Mononuclear cell (primary cell): ENCODE data around the gene TBC1D22A. TPM values are rescaled to one million over a fixed set of nuclear protein-coding genes. Genes with fewer than 3 reads are reported as not detected.

Experiments used
- H3K27me3 ChIP-seq: 2 replicates; pipeline ENCODE4 v1.6.0; 2011; ENCODE audit warnings: low read length, control low read depth; ENCODE audit not compliant: insufficient read depth
- H3K4me1 ChIP-seq: 2 replicates; pipeline ENCODE4 v1.5.1; 2011; ENCODE audit warnings: mild to moderate bottlenecking, low read length, control low read depth; ENCODE audit not compliant: insufficient read depth
- H3K4me3 ChIP-seq: 2 replicates; pipeline ENCODE4 v1.5.1; 2011; ENCODE audit warnings: mild to moderate bottlenecking, low read length, moderate library complexity
- H3K9me3 ChIP-seq: 2 replicates; pipeline ENCODE4 v1.5.1; 2011; ENCODE audit warnings: low read depth, mild to moderate bottlenecking, control low read depth, low read length
- total RNA-seq: library from RNA; depleted of rRNA; stranded (reverse); fragments of >200 nt; gene quantifications from one replicate; pipeline ENCODE4 v1.2.3, GENCODE V29; 2012

Gene TBC1D22A
- total RNA-seq, 1 donor = 14.1 TPM

GRCh38 chr22:47120399-47120798, 357.9 kb downstream of the TBC1D22A start:
- H3K4me1 ChIP-seq = no peaks in the 10 kb centered on the region
- H3K4me3 ChIP-seq = no peak overlapping the region
- no peaks in the 10 kb centered on the region for H3K9me3 ChIP-seq
- H3K27me3 ChIP-seq = no peaks in the 10 kb centered on the region

GRCh38 chr22:47121791-47122190, 359.3 kb downstream of the TBC1D22A start:
- no peaks in the 10 kb centered on the region for H3K9me3 ChIP-seq
- no peaks in the 10 kb centered on the region for H3K27me3 ChIP-seq
- H3K4me3 ChIP-seq = no peak overlapping the region
- no peaks in the 10 kb centered on the region for H3K4me1 ChIP-seq

DNA sequence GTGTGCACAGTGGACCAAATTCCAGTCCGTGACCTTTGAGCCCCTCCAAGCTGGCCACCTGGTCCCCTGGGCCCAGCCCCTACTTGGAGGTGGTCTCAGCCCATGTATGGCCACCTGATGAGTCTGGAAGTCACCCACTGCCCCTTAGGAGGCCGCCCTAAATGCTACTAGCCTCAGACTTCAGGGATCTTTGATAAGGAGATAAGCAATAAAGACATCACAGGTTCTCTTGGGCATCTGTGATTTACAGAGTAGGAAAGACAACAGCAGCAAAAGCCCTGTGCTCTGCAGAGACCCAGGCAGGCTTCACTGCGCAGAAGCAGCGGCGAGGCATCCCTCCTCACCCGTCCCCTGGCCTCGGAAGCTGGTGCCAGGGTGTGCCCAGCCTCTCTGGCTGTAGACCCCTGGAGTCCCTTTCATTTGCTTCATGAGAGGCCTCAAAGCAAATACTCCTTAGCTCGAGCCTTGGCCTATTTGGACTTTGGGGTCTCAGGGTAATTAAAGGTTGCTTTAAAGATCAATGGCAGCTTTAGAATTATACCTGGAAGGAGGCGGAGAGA, 360.1 kb downstream of the TBC1D22A start:
- Histone ChIP-seq H3K4me1 (no peaks in the 10 kb centered on the region), H3K27me3 (no peaks in the 10 kb centered on the region), H3K4me3 (no peak overlapping the region), H3K9me3 (no peaks in the 10 kb centered on the region)

GRCh38 chr22:47123006-47123826, 360.8 kb downstream of the TBC1D22A start:
- Histone ChIP-seq H3K4me1 (no peaks in the 10 kb centered on the region), H3K4me3 (no peak overlapping the region), H3K27me3 (no peaks in the 10 kb centered on the region), H3K9me3 (no peaks in the 10 kb centered on the region)

DNA sequence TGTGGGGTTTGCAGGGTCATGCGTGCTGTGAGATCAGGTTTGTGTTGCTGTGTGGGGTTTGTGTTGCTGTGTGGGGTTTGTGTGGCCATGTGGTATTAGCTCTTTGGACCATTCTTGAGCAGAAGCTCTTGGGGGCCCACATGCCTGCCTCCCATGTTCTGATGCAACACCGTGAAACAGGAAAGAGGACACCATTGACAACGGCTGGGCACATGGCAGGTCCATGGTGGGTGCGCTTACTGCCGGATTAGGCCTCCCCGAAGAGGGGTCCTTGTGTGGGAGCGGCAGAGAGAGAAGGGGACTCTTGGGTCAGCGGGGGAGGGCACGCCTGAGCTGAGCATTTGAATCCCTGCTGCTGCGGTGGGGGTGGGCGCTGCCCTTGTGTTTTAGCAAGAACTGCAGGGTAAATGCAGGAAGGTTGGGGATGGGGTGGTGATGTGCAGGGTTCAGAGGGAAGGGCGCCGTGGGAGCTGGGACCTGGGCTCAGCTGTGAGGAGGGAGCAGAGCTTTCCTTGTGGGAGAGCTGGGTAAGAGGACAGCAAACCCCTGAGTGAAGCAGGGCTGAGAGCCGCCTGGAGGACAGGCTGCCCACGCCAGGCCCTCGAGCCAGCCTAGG, 361.5 kb downstream of the TBC1D22A start:
- H3K4me1 ChIP-seq = no peaks in the 10 kb centered on the region
- no peaks in the 10 kb centered on the region for H3K9me3 ChIP-seq
- no peak overlapping the region for H3K4me3 ChIP-seq
- no peaks in the 10 kb centered on the region for H3K27me3 ChIP-seq

DNA sequence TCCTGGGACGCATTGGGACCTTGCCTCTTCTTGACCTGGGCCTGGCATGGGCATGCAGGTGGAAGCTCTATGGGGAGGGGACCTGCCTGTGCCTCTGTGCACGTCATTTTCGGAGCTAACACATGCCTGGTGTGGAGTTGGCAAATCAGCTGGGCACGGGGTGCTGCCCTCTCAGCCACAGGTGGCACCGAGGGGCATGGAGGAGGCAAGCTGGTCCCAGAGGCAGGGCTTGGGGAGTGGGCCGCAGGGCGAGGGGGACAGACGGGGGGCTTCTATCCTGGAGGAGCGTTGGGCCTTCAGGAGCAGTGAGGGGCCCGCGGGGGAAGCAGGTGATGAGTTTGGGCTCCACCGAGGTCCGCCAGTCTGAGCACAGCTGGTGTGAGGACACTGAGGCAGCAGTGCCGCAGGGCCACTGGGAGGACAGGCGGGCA, 362.0 kb downstream of the TBC1D22A start:
- no peaks in the 10 kb centered on the region for H3K9me3 ChIP-seq
- H3K4me3 ChIP-seq = no peak overlapping the region
- H3K4me1 ChIP-seq = no peaks in the 10 kb centered on the region
- H3K27me3 ChIP-seq = no peaks in the 10 kb centered on the region

DNA sequence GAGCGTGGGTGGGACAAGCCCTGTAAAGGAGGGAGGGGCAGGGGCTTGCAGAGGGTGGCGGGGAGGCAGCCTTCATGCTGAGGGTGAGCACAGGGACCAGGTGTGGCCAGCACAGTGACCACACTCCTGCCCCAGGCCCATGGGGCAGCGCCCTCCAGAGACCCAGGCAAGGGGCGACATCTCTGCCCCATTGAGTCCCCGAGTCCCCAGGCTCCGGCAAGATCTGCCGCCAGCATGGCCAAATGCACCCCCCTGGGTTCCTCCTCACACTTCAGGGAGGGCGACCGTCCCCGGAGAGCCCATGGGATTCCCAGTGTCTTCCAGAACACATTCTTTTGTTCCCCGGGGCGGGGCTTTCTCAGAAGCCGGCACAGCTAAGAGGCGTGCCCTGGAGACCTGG, 362.5 kb downstream of the TBC1D22A start:
- H3K27me3 ChIP-seq = no peaks in the 10 kb centered on the region
- H3K4me1 ChIP-seq = no peaks in the 10 kb centered on the region
- H3K4me3 ChIP-seq = no peak overlapping the region
- no peaks in the 10 kb centered on the region for H3K9me3 ChIP-seq

DNA sequence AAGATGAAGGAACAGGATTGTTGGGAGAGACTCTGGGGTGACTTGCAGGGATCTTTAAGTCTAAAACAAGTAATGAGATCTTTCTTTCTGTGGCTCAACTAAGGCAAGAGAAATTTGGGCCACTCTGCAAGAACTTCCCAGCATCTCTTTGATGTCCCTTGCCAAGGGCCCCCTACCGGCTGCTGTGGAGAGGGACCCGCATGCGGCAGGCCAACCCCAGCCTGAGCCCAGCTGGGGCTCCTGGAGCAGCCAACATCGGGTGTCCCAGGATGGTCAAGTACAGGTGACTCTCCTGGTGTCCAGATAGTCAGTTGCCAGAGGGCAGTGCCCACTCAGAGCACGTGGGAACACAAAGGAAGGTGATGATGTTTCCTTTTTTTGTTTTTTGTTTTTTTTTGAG, 363.2 kb downstream of the TBC1D22A start:
- no peaks in the 10 kb centered on the region for H3K27me3 ChIP-seq
- H3K9me3 ChIP-seq = no peaks in the 10 kb centered on the region
- H3K4me3 ChIP-seq = no peak overlapping the region
- no peaks in the 10 kb centered on the region for H3K4me1 ChIP-seq

DNA sequence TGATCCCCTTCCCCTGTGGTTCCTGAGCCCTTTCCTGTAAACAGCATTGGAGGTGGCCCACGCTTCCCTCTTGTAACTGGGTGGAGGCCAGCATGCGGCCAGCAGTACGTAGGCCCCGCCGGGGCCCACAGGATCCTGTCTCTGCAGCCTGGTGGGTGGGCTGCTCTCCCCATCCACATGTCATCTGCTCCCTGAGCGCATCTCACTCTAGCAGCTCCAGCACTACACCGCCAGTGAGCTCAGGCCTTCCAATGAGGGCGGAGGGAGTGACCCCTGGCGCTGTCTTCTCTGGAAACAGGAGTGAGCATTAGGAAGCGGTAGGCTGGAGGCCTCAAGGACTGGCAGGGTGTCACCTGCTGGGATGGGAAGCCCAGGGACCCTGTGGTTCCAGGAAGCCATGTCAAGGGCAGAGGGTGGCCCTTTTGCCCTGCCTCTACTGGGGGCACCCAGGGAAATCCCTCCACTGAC, 363.9 kb downstream of the TBC1D22A start:
- Histone ChIP-seq H3K27me3 (no peaks in the 10 kb centered on the region), H3K4me1 (no peaks in the 10 kb centered on the region), H3K9me3 (no peaks in the 10 kb centered on the region), H3K4me3 (no peak overlapping the region)

DNA sequence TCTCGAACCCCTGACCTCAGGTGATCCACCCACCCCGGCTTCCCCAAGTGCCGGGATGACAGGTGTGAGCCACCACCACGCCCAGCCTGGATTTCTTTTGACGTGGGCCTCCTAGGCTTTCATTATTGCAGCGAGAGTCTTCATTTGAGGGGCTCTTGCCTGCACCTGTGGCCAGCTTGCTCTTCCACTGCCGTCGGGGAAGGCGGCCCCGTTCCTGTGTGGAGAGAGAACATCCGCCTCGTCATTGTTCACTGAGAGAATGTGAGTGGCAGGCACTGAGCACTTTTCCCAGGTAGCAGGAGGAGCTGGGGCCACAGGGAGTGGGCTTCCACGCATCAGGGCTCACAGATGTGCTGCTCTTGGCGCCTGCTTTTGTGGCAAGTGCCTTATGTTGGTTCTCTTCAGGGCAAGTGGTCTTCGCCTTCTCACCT, 365.0 kb downstream of the TBC1D22A start:
- no peak overlapping the region for H3K4me3 ChIP-seq
- H3K27me3 ChIP-seq = no peaks in the 10 kb centered on the region
- no peaks in the 10 kb centered on the region for H3K9me3 ChIP-seq
- no peaks in the 10 kb centered on the region for H3K4me1 ChIP-seq

GRCh38 chr22:47128216-47128615, 365.8 kb downstream of the TBC1D22A start:
- no peaks in the 10 kb centered on the region for H3K9me3 ChIP-seq
- H3K4me1 ChIP-seq = no peaks in the 10 kb centered on the region
- H3K4me3 ChIP-seq = no peak overlapping the region
- no peaks in the 10 kb centered on the region for H3K27me3 ChIP-seq

- Histone ChIP-seq H3K4me1 (no peaks in the 10 kb centered on the region), H3K27me3 (no peaks in the 10 kb centered on the region), H3K9me3 (no peaks in the 10 kb centered on the region), H3K4me3 (no peak overlapping the region)
Measured at GRCh38 chr22:47128622-47129215, 366.3 kb downstream of the TBC1D22A start.

DNA sequence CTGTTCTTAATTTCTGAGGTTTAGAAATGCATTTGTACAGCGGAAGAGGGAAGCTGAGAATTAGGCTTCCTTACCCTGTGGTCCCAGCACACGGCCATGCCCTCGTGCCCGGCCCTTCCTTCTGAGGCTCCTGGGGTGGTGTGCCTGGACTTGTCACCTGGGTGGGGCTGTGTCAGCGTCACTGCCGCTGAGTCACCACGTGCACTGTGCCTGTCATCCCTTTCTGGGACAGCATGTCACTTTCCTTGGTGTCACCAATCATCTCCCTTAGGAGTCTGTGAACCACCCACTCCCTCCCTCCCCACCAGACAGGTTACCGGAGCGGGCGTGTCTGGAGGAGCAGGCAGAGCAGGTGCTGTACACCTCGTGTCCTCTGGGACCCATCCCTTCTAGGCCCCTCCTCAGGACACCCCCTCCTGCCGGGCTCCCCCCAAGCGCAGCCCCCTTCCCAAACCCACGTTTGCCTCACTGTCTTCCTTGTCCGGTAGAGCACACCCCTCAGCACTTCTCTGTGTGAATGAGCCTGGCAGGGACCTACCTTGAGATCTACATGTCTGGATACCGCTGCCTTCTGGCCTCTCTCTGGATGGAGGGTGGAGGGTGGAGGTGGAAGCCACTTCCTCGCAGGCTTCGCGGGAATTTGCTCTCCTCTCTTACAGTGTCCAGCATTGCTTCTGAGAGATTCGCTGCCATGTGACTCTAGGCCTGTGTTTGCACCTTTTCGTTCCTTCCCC, 367.6 kb downstream of the TBC1D22A start:
- Histone ChIP-seq H3K9me3 (no peaks in the 10 kb centered on the region), H3K4me1 (no peaks in the 10 kb centered on the region), H3K27me3 (no peaks in the 10 kb centered on the region), H3K4me3 (no peak overlapping the region)

DNA sequence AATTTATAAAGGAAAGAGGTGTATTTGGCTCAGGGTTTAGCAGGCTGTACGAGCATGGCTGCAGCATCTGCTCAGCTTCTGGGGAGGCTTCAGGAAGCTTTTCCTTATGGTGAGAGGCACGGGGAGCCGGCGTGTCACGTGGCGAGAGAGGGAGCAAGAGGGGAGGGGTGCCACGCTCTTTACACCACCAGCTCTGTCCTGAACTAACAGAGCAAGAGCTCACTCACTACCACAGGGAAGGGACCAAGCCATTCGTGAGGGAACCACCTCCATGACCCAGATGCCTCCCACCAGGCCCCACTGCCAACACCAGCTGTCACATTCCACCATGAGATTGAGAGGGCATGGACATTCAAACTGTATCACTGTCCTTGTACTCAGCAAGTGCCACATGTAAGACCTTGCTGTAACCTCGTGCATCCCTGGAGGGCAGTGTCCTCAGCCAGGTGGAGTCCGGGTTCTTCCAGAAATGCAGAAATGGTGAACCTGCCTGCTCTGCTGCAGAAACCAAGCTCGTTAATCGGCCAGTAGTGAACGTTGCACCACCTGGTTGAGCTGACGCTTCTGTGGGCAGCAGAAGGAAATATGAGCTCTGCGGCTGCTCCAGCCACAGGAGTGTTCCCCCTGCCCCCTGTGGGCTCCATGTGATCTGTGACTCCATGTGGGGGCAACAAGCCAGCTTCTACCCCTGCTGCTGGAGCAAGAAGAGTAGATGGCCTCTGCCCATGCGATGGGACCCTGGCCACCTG, 368.6 kb downstream of the TBC1D22A start:
- no peaks in the 10 kb centered on the region for H3K9me3 ChIP-seq
- no peaks in the 10 kb centered on the region for H3K27me3 ChIP-seq
- H3K4me3 ChIP-seq = no peak overlapping the region
- no peaks in the 10 kb centered on the region for H3K4me1 ChIP-seq
